Measurements from ENCODE around the gene RPS24. TPM values are rescaled to one million over a fixed set of nuclear protein-coding genes. Genes with fewer than 3 reads are reported as not detected.

RPS24 gene
- polyA plus RNA-seq, 4 donors = 3,318 to 7,694 (median 4,630) TPM

GRCh38 chr10:78038791-78039547, 5.3 kb downstream of the RPS24 start:
- H3K4me3 ChIP-seq (ENCODE audit: low read depth in 1 of 3, low read length in 3 of 3) = no peak overlapping the region
- no peaks in the 10 kb centered on the region for H3K27me3 ChIP-seq (ENCODE audit: control insufficient read depth in 3 of 3, insufficient read depth in 3 of 3, low read length in 3 of 3)
- peaks cover 26 to 38% (median 30%) of the 10 kb centered on the region in 3 donors for H3K36me3 ChIP-seq (ENCODE audit: control insufficient read depth in 3 of 3, insufficient read depth in 2 of 3, low read depth in 1 of 3, low read length in 3 of 3)
- H3K4me1 ChIP-seq (ENCODE audit: control insufficient read depth in 3 of 3, insufficient read depth in 2 of 3, low read depth in 1 of 3, low read length in 2 of 3) = peaks cover 3 to 21% (median 11%) of the 10 kb centered on the region in 3 donors
- no peak overlapping the region for H3K27ac ChIP-seq (ENCODE audit: low read depth in 1 of 3, low read length in 2 of 3)
- no peaks in the 10 kb centered on the region for H3K9me3 ChIP-seq (ENCODE audit: control insufficient read depth in 2 of 2, insufficient read depth in 1 of 2, low read depth in 1 of 2, low read length in 1 of 2)
- DNase-seq (no peak), FAIRE-seq (no peak)
- 66 to 81% (median 72%) methylated on average over 5 of the region's 5 CpGs for WGBS, 3 donors

DNA sequence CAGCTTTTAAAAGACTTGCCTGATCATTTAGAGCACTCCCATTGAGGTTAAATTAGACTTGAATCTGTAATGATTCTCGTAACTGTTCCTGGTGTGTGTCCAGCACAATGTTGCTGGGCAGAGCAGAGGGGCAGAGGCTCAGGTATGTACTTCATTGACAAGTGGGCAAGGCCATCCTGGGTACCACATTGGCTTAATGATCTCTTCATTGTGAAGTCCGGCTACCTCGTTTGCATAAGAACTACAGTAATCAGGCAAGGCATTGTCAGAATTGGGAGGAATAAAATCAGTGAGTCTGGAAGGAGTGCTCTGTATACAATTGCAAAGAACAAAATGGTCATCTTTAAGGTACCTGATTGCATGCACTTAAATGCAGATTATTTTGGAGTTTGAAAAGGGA, 6.1 kb downstream of the RPS24 start:
- Histone ChIP-seq H3K4me1 (ENCODE audit: control insufficient read depth in 3 of 3, insufficient read depth in 2 of 3, low read depth in 1 of 3, low read length in 2 of 3) (peaks cover 0 to 21% (median 9%) of the 10 kb centered on the region in 3 donors), H3K27ac (ENCODE audit: low read depth in 1 of 3, low read length in 2 of 3) (no peak overlapping the region), H3K4me3 (ENCODE audit: low read depth in 1 of 3, low read length in 3 of 3) (no peak overlapping the region), H3K9me3 (ENCODE audit: control insufficient read depth in 2 of 2, insufficient read depth in 1 of 2, low read depth in 1 of 2, low read length in 1 of 2) (no peaks in the 10 kb centered on the region), H3K27me3 (ENCODE audit: control insufficient read depth in 3 of 3, insufficient read depth in 3 of 3, low read length in 3 of 3) (no peaks in the 10 kb centered on the region), H3K36me3 (ENCODE audit: control insufficient read depth in 3 of 3, insufficient read depth in 2 of 3, low read depth in 1 of 3, low read length in 3 of 3) (peaks cover 26 to 38% (median 30%) of the 10 kb centered on the region in 3 donors)
- DNase-seq (no peak), FAIRE-seq (no peak)
- 71 to 77% (median 76%) methylated on average over 3 of the region's 3 CpGs for WGBS, 3 donors

GRCh38 chr10:78041170-78042057, 7.8 kb downstream of the RPS24 start:
- no peaks in the 10 kb centered on the region for H3K9me3 ChIP-seq (ENCODE audit: control insufficient read depth in 2 of 2, insufficient read depth in 1 of 2, low read depth in 1 of 2, low read length in 1 of 2)
- DNase-seq (no peak), FAIRE-seq (no peak)
- peaks cover 0 to 8% (median 0%) of the 10 kb centered on the region in 3 donors for H3K4me1 ChIP-seq (ENCODE audit: control insufficient read depth in 3 of 3, insufficient read depth in 2 of 3, low read depth in 1 of 3, low read length in 2 of 3)
- no peaks in the 10 kb centered on the region for H3K27me3 ChIP-seq (ENCODE audit: control insufficient read depth in 3 of 3, insufficient read depth in 3 of 3, low read length in 3 of 3)
- no peak overlapping the region for H3K4me3 ChIP-seq (ENCODE audit: low read depth in 1 of 3, low read length in 3 of 3)
- H3K36me3 ChIP-seq (ENCODE audit: control insufficient read depth in 3 of 3, insufficient read depth in 2 of 3, low read depth in 1 of 3, low read length in 3 of 3) = peaks cover 23 to 34% (median 26%) of the 10 kb centered on the region in 3 donors
- no peak overlapping the region for H3K27ac ChIP-seq (ENCODE audit: low read depth in 1 of 3, low read length in 2 of 3)
- 65 to 70% (median 69%) methylated on average over 5 of the region's 5 CpGs for WGBS, 3 donors

GRCh38 chr10:78042058-78042751, 8.5 kb downstream of the RPS24 start:
- DNase-seq = no peak
- FAIRE-seq = no peak
- Histone ChIP-seq H3K36me3 (ENCODE audit: control insufficient read depth in 3 of 3, insufficient read depth in 2 of 3, low read depth in 1 of 3, low read length in 3 of 3) (peaks cover 17 to 31% (median 25%) of the 10 kb centered on the region in 3 donors), H3K4me1 (ENCODE audit: control insufficient read depth in 3 of 3, insufficient read depth in 2 of 3, low read depth in 1 of 3, low read length in 2 of 3) (peaks cover 0 to 8% (median 0%) of the 10 kb centered on the region in 3 donors), H3K4me3 (ENCODE audit: low read depth in 1 of 3, low read length in 3 of 3) (no peak overlapping the region), H3K27me3 (ENCODE audit: control insufficient read depth in 3 of 3, insufficient read depth in 3 of 3, low read length in 3 of 3) (no peaks in the 10 kb centered on the region), H3K9me3 (ENCODE audit: control insufficient read depth in 2 of 2, insufficient read depth in 1 of 2, low read depth in 1 of 2, low read length in 1 of 2) (no peaks in the 10 kb centered on the region), H3K27ac (ENCODE audit: low read depth in 1 of 3, low read length in 2 of 3) (no peak overlapping the region)
- 69 to 85% (median 73%) methylated on average over 2 of the region's 2 CpGs for WGBS, 3 donors

GRCh38 chr10:78042752-78043104, 9.1 kb downstream of the RPS24 start:
- peaks cover 0 to 12% (median 0%) of the 10 kb centered on the region in 3 donors for H3K4me1 ChIP-seq (ENCODE audit: control insufficient read depth in 3 of 3, insufficient read depth in 2 of 3, low read depth in 1 of 3, low read length in 2 of 3)
- 96 to 97% (median 97%) methylated on average over 6 of the region's 6 CpGs for WGBS, 3 donors
- DNase-seq = no peak
- no peaks in the 10 kb centered on the region for H3K27me3 ChIP-seq (ENCODE audit: control insufficient read depth in 3 of 3, insufficient read depth in 3 of 3, low read length in 3 of 3)
- no peaks in the 10 kb centered on the region for H3K9me3 ChIP-seq (ENCODE audit: control insufficient read depth in 2 of 2, insufficient read depth in 1 of 2, low read depth in 1 of 2, low read length in 1 of 2)
- FAIRE-seq = no peak
- H3K36me3 ChIP-seq (ENCODE audit: control insufficient read depth in 3 of 3, insufficient read depth in 2 of 3, low read depth in 1 of 3, low read length in 3 of 3) = peaks cover 13 to 27% (median 25%) of the 10 kb centered on the region in 3 donors
- no peak overlapping the region for H3K27ac ChIP-seq (ENCODE audit: low read depth in 1 of 3, low read length in 2 of 3)
- no peak overlapping the region for H3K4me3 ChIP-seq (ENCODE audit: low read depth in 1 of 3, low read length in 3 of 3)

- no peak for DNase-seq
- Histone ChIP-seq H3K9me3 (ENCODE audit: control insufficient read depth in 2 of 2, insufficient read depth in 1 of 2, low read depth in 1 of 2, low read length in 1 of 2) (no peaks in the 10 kb centered on the region), H3K27ac (ENCODE audit: low read depth in 1 of 3, low read length in 2 of 3) (no peak overlapping the region), H3K27me3 (ENCODE audit: control insufficient read depth in 3 of 3, insufficient read depth in 3 of 3, low read length in 3 of 3) (no peaks in the 10 kb centered on the region), H3K36me3 (ENCODE audit: control insufficient read depth in 3 of 3, insufficient read depth in 2 of 3, low read depth in 1 of 3, low read length in 3 of 3) (peaks cover 10 to 20% (median 19%) of the 10 kb centered on the region in 3 donors), H3K4me3 (ENCODE audit: low read depth in 1 of 3, low read length in 3 of 3) (no peak overlapping the region), H3K4me1 (ENCODE audit: control insufficient read depth in 3 of 3, insufficient read depth in 2 of 3, low read depth in 1 of 3, low read length in 2 of 3) (peaks cover 0 to 13% (median 0%) of the 10 kb centered on the region in 3 donors)
- FAIRE-seq = no peak
These were observed 10.5 kb downstream of the RPS24 start for GRCh38 chr10:78044179-78044578.

DNA sequence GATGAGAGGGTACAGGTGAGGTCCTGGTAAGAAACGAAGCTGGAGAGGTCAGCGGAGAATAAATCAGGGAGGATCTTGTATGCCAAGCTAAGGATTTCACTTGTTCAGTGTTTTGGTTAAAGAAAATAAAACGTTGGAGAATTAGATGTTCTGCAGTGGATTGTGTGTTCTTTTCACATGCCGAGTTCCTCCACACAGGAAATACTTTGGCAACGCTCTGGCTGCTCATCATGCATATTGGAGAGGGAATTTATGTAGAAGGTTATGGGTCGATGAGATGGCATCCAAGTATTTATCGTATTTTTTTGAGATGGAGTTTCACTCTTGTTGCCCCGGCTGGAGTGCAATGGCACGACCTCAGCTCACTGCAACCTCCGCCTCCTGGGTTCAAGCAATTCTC, 11.0 kb downstream of the RPS24 start:
- Histone ChIP-seq H3K36me3 (ENCODE audit: control insufficient read depth in 3 of 3, insufficient read depth in 2 of 3, low read depth in 1 of 3, low read length in 3 of 3) (peaks cover 10 to 20% (median 16%) of the 10 kb centered on the region in 3 donors), H3K27me3 (ENCODE audit: control insufficient read depth in 3 of 3, insufficient read depth in 3 of 3, low read length in 3 of 3) (no peaks in the 10 kb centered on the region), H3K9me3 (ENCODE audit: control insufficient read depth in 2 of 2, insufficient read depth in 1 of 2, low read depth in 1 of 2, low read length in 1 of 2) (no peaks in the 10 kb centered on the region), H3K4me3 (ENCODE audit: low read depth in 1 of 3, low read length in 3 of 3) (no peak overlapping the region), H3K27ac (ENCODE audit: low read depth in 1 of 3, low read length in 2 of 3) (no peak overlapping the region), H3K4me1 (ENCODE audit: control insufficient read depth in 3 of 3, insufficient read depth in 2 of 3, low read depth in 1 of 3, low read length in 2 of 3) (peaks cover 0 to 13% (median 0%) of the 10 kb centered on the region in 3 donors)
- FAIRE-seq (no peak), DNase-seq (no peak)
- WGBS, 3 donors = 59 to 65% (median 60%) methylated on average over 10 of the region's 10 CpGs

DNA sequence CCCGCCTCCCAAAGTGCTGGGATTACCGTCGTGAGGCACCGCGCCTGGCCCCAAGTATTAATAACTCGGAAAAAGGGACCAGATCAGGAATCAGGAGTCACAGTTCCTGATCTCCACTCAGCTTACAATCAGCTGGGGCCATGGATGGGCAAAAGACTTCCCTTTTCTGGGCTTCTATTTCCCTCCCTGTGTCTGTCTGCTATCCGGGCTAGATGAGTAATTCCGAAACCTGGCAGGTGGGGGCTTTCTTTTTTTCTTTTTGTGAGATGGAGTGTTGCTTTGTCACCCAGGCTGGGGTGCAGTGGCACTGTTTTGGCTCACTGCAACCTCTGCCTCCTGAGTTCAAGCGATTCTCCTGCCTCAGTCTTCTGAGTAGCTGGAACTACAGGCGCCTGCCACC, 11.6 kb downstream of the RPS24 start:
- FAIRE-seq (no peak), DNase-seq (no peak)
- Histone ChIP-seq H3K36me3 (ENCODE audit: control insufficient read depth in 3 of 3, insufficient read depth in 2 of 3, low read depth in 1 of 3, low read length in 3 of 3) (peaks cover 10 to 19% (median 14%) of the 10 kb centered on the region in 3 donors), H3K9me3 (ENCODE audit: control insufficient read depth in 2 of 2, insufficient read depth in 1 of 2, low read depth in 1 of 2, low read length in 1 of 2) (no peaks in the 10 kb centered on the region), H3K4me3 (ENCODE audit: low read depth in 1 of 3, low read length in 3 of 3) (no peak overlapping the region), H3K4me1 (ENCODE audit: control insufficient read depth in 3 of 3, insufficient read depth in 2 of 3, low read depth in 1 of 3, low read length in 2 of 3) (peaks cover 0 to 13% (median 0%) of the 10 kb centered on the region in 3 donors), H3K27ac (ENCODE audit: low read depth in 1 of 3, low read length in 2 of 3) (no peak overlapping the region), H3K27me3 (ENCODE audit: control insufficient read depth in 3 of 3, insufficient read depth in 3 of 3, low read length in 3 of 3) (no peaks in the 10 kb centered on the region)
- 46 to 62% (median 57%) methylated on average over 10 of the region's 10 CpGs for WGBS, 3 donors
